ENCODE results near the gene GPNMB.

The GPNMB gene

GRCh38 chr7:23290993-23291392, 44.4 kb downstream of the GPNMB start:
- Histone ChIP-seq H3K4me1 (ENCODE audit: control insufficient read depth, low read length) (peaks cover 12% of the 10 kb centered on the region), H3K4me3 (ENCODE audit: low read length) (no peak overlapping the region), H3K36me3 (ENCODE audit: control insufficient read depth, low read length) (no peaks in the 10 kb centered on the region), H3K27ac (ENCODE audit: low read depth, low read length) (no peak overlapping the region), H3K79me2 (ENCODE audit: control insufficient read depth, low read length) (no peaks in the 10 kb centered on the region), H3K9me3 (ENCODE audit: control insufficient read depth, insufficient read depth, low read length) (no peaks in the 10 kb centered on the region), H3K27me3 (ENCODE audit: control insufficient read depth, low read length) (no peaks in the 10 kb centered on the region), H3F3A (ENCODE audit: control insufficient read depth, insufficient read depth) (no peaks in the 10 kb centered on the region), H3K4me2 (ENCODE audit: low read length) (no peak overlapping the region), H4K20me1 (ENCODE audit: control insufficient read depth, insufficient read depth, low read depth, low read length) (no peaks in the 10 kb centered on the region), H3K9me2 (replicated peaks; ENCODE audit: control insufficient read depth, low read length) (no peaks in the 10 kb centered on the region)
- TF ChIP-seq EZH2phosphoT487 (IDR thresholded peaks at IDR 0.05; ENCODE audit: borderline replicate concordance, low read length) (no peak), CTCF (IDR thresholded peaks at IDR 0.05; ENCODE audit: low read depth, low read length, poor library complexity, severe bottlenecking) (no peak)

GRCh38 chr7:23291957-23292560, 45.5 kb downstream of the GPNMB start:
- no peak for TF ChIP-seq CTCF (IDR thresholded peaks at IDR 0.05; ENCODE audit: low read depth, low read length, poor library complexity, severe bottlenecking)
- Histone ChIP-seq H3K4me2 (ENCODE audit: low read length) (no peak overlapping the region), H3F3A (ENCODE audit: control insufficient read depth, insufficient read depth) (no peaks in the 10 kb centered on the region), H3K27ac (ENCODE audit: low read depth, low read length) (no peak overlapping the region), H3K9me3 (ENCODE audit: control insufficient read depth, insufficient read depth, low read length) (no peaks in the 10 kb centered on the region), H3K4me3 (ENCODE audit: low read length) (no peak overlapping the region), H3K27me3 (ENCODE audit: control insufficient read depth, low read length) (no peaks in the 10 kb centered on the region), H3K9me2 (replicated peaks; ENCODE audit: control insufficient read depth, low read length) (no peaks in the 10 kb centered on the region), H3K36me3 (ENCODE audit: control insufficient read depth, low read length) (no peaks in the 10 kb centered on the region), H3K4me1 (ENCODE audit: control insufficient read depth, low read length) (peaks cover 12% of the 10 kb centered on the region), H3K79me2 (ENCODE audit: control insufficient read depth, low read length) (no peaks in the 10 kb centered on the region), H4K20me1 (ENCODE audit: control insufficient read depth, insufficient read depth, low read depth, low read length) (no peaks in the 10 kb centered on the region)

GRCh38 chr7:23292623-23293022, 46.0 kb downstream of the GPNMB start:
- H3K27ac ChIP-seq (ENCODE audit: low read depth, low read length) = no peak overlapping the region

More at GRCh38 chr7:23292623-23293022, 46.0 kb downstream of the GPNMB start:
- Histone ChIP-seq H4K20me1 (ENCODE audit: control insufficient read depth, insufficient read depth, low read depth, low read length) (no peaks in the 10 kb centered on the region), H3K9me2 (replicated peaks; ENCODE audit: control insufficient read depth, low read length) (no peaks in the 10 kb centered on the region), H3K4me3 (ENCODE audit: low read length) (no peak overlapping the region), H3K4me2 (ENCODE audit: low read length) (no peak overlapping the region), H3K4me1 (ENCODE audit: control insufficient read depth, low read length) (peaks cover 9% of the 10 kb centered on the region), H3K79me2 (ENCODE audit: control insufficient read depth, low read length) (no peaks in the 10 kb centered on the region), H3K36me3 (ENCODE audit: control insufficient read depth, low read length) (no peaks in the 10 kb centered on the region), H3K9me3 (ENCODE audit: control insufficient read depth, insufficient read depth, low read length) (no peaks in the 10 kb centered on the region), H3K27me3 (ENCODE audit: control insufficient read depth, low read length) (no peaks in the 10 kb centered on the region), H3F3A (ENCODE audit: control insufficient read depth, insufficient read depth) (0 out of 2 replicates have a peak, but pooled peaks cover under 1% of the 10 kb centered on the region)
- TF ChIP-seq CTCF (IDR thresholded peaks at IDR 0.05; ENCODE audit: low read depth, low read length, poor library complexity, severe bottlenecking) (no peak), EZH2phosphoT487 (IDR thresholded peaks at IDR 0.05; ENCODE audit: borderline replicate concordance, low read length) (no peak)

Data from DOHH2 (cell line).